HL-60/S4 treated with phorbol 12-myristate 13-acetate at 8.2 ng/mL for 4 days and 3 days (cell line): ENCODE measurements around the gene SMARCA2.

Experiments used
- in situ Hi-C: fragments of 300-500 bp; cut with MboI; formaldehyde crosslinking; loops from 2 replicates; pipeline ENCODE4 v1.15.0; 2022; ENCODE audit warnings: low sequenced_read_pairs

The SMARCA2 gene

GRCh38 chr9:2163231-2163885 is 148.2 kb downstream of the SMARCA2 start:
- in situ Hi-C loops: no loop called here

- in situ Hi-C loops: no loop called here
Measured at GRCh38 chr9:2164268-2164667, 149.1 kb downstream of the SMARCA2 start.

- in situ Hi-C loops: no loop called here
Measured at GRCh38 chr9:2166203-2166602, 151.1 kb downstream of the SMARCA2 start.

GRCh38 chr9:2169035-2169434 is 153.9 kb downstream of the SMARCA2 start:
- in situ Hi-C loops: no loop called here

- in situ Hi-C loops: no loop called here
Measured at GRCh38 chr9:2170722-2171121, 155.6 kb downstream of the SMARCA2 start.

- in situ Hi-C loops: no loop called here
Measured at GRCh38 chr9:2173170-2173569, 158.0 kb downstream of the SMARCA2 start.

- in situ Hi-C loops: no loop called here
Measured at GRCh38 chr9:2173861-2174260, 158.7 kb downstream of the SMARCA2 start.

- in situ Hi-C loops: no loop called here
Measured at GRCh38 chr9:2174306-2174705, 159.2 kb downstream of the SMARCA2 start.

GRCh38 chr9:2174911-2175310 is 159.8 kb downstream of the SMARCA2 start:
- in situ Hi-C loops: no loop called here

GRCh38 chr9:2177121-2177520 is 162.0 kb downstream of the SMARCA2 start:
- in situ Hi-C loops: no loop called here

- in situ Hi-C loops: no loop called here
Measured at GRCh38 chr9:2178034-2178734, 163.0 kb downstream of the SMARCA2 start.

GRCh38 chr9:2179567-2179966 is 164.4 kb downstream of the SMARCA2 start:
- in situ Hi-C loops: no loop called here

GRCh38 chr9:2180154-2180553 is 165.0 kb downstream of the SMARCA2 start:
- in situ Hi-C loops: no loop called here

- in situ Hi-C loops: no loop called here
Measured at GRCh38 chr9:2180704-2181103, 165.6 kb downstream of the SMARCA2 start.

GRCh38 chr9:2181792-2182191 is 166.6 kb downstream of the SMARCA2 start:
- in situ Hi-C loops: no loop called here

- in situ Hi-C loops: no loop called here
Measured at GRCh38 chr9:2190939-2191608, 175.9 kb downstream of the SMARCA2 start.

- in situ Hi-C loops: no loop called here
Measured at GRCh38 chr9:2191609-2191972, 176.4 kb downstream of the SMARCA2 start.

GRCh38 chr9:2192356-2192979 is 177.3 kb downstream of the SMARCA2 start:
- in situ Hi-C loops: no loop called here

GRCh38 chr9:2193552-2193951 is 178.4 kb downstream of the SMARCA2 start:
- in situ Hi-C loops: no loop called here

- in situ Hi-C loops: no loop called here
Measured at GRCh38 chr9:2195211-2195610, 180.1 kb downstream of the SMARCA2 start.

- in situ Hi-C loops: no loop called here
Measured at GRCh38 chr9:2196757-2197156, 181.6 kb downstream of the SMARCA2 start.
